Endometrium (tissue), 2 donors: ENCODE data around the gene MUC6.

Experiments used
- FAIRE-seq: peaks from 2 replicates; lab custom pipeline; 2012; peaks lifted over from hg19 to GRCh38; lab: Jason Lieb, UNC
- donor health status: control.
- donor health status: control.

MUC6 gene

DNA sequence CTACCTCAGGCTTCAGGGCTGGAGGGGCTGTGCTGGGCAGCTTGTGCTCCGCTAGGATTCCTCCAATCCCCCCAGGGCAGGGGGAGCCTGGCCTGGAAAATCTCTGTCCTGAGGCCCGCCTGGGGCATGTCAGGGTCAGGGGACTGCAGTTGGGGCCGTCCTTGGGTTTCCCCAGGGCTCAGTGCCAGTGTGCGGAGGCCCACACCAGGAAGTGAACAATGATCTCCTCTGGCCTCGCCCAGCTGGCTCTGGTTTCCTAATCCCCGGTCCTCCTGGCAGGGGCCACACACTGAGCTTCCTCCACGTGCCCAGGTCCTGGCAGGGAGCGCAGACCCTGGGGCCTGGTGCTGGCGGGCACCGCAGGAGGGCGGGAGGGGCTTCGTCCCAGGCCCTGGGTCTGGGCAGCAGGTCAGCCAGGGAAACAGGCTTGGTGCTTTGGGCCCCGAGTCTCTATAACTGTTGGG, 36.8 kb upstream of the MUC6 start:
- no peak for FAIRE-seq

DNA sequence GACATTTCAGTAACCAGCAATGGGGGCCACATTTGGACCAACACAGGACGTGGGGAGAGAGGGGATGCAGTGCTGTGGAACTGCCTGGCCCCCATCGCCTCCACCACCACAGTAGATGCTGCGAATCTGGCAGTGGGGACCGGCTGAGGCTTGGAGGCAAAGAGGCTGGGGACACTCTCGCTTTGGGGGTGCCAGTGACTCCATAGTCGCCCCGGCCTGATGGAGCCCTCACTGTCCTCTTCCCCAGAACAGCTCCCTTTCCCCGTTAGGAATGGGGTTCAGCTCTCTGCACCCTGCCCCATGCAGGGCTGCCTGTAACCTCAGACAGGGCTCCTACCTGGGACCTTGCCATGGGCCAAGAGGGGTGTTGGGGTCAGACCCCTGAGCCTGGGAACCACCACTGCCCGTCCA, 36.3 kb upstream of the MUC6 start:
- no peak for FAIRE-seq

DNA sequence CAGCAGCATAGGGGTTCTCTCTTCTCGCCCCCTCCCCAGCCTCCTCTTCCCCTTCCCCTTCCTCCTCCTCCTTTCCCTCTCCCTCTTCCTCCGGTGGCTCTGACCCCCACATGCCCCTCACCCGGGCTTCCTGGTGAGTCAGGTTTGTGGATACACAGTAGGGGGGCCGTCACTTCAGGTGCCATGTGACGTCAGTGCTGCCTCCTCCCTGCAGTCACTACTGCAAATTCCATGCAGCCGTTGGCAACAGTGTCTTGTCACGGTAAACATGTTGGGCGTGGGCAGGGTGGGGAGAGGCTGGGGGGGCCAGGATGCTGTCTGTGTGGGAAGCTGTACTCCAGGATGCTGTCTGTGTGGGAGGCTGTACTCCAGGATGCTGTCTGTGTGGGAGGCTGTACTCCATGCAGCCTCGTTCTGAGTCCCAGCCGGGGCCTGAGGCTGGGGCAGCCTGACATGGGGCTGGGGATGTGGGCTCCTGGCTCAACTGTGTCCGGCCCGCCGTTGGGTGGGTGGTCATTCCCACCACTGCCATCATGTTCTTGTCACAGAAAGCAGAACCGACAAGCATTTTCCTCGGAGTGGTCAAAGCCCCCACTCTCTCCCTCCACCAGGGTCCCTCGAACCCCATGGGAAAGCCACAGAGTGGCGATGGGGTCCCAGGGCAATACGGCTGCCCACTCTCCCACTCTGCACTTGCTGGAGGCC, 35.8 kb upstream of the MUC6 start:
- FAIRE-seq, result no peak

DNA sequence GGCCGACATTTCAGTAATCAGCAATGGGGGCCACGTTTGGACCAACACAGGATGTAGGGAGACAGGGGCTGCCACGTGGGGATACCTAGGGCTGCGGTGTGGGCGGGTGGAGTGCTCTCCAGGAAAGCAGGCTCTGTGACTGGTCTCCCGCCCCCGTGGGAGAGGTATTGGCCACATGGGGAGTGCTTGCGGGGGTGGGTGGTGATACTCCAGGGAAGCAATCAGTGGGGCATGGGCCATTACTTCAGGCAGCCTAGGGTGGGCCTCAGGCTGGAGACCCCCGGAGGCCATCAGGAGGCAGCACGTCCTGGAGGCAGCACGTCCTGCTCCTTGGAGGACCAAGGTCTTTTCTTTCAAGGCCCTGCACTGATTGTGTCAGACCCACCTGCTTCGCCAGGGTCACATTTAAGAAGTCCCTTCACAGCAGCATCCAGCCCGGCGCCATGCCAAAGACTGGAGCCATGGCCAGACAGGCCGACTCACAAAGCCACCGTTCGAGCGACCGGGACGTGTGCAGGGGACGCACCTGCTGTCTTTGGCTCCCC, 35.1 kb upstream of the MUC6 start:
- no peak for FAIRE-seq

DNA sequence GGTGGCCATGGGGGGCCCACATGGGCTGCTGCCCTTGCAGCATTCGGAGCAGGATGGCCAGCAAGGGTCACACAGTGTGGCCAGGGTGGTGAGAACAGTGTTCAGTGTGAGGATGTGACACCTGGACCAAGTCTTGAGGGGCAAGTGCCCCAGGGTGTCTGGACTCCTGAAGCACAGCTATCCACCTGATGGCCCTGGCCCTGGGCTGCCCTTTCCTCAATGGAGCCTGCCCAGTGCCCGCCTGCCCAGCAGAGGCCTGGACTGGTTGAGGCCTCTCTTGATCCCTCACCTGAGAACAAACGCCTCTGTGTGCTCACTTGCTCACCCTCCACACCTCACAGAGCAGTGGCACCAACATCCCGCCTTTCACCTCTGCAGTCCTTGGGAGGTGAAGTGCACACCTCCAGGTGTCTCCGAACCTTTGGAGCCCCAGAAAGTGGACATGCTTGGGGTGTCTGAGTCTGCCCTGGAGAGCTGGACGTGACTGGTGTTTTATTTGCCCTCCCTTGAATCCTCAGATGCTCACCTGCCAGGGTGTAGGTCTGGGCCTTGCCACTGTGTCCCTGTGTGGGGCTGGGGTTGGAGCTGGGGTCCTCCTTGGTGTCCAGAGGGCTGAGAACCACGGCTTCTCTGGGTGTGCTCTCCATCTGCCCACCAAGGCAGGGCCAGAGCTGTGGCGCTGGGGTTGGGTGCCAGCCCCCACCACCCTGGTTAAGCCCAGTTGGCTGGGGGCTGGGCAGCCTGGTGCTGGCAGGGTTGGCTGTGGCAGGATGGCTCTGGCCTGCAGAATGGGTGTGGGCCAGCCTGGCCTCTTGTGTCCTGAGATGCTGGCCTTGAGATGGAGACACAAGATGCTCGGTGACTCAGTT, 34.3 kb upstream of the MUC6 start:
- FAIRE-seq, result no peak

DNA sequence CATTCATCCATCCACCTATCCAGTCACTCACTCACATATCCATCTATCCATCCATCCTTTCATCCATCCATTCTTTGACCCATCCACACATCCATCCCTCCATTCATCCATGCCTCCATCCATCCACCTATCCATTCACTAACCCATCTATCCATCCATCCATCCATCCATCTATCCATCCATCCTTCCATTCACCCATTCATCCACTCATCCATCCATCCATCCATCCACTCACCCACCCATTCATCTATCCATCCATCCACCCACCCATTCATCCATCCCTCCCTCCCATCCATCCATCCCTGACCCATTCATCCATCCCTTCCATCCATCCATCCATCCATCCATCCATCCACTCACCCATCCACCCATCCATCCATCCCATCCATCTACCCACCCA, 33.2 kb upstream of the MUC6 start:
- no peak for FAIRE-seq

DNA sequence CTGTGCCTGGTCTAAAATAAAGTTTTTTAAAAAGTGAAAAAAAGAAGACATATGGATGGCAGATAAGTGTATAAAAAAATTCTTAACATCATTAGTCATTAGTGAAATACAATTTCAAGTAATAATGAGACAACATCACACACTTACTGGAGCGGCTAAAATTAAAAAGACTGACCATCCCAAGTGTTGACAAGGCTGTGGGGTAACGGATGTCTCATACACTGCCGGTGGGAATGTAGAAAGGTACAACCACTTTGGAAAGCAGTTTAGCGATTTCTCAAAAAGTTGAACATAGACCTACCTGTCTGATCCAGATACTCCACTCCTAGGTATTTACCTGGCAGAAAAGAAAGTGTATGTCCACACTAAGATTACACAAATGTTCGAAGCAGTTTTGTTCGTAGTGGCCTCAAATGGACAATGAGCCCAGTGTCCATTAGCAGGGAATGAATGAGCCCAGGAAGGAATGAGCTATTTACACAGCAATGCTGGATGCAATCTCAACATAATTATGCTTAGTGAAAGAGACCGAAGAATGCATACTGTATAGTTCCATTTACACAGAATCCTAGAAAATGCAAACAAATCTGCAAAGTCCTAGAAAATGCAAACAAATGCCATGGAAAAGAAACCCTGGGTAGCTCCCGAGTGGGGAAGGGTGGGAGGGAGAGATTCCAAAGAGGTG, 31.4 kb upstream of the MUC6 start:
- FAIRE-seq, result no peak

DNA sequence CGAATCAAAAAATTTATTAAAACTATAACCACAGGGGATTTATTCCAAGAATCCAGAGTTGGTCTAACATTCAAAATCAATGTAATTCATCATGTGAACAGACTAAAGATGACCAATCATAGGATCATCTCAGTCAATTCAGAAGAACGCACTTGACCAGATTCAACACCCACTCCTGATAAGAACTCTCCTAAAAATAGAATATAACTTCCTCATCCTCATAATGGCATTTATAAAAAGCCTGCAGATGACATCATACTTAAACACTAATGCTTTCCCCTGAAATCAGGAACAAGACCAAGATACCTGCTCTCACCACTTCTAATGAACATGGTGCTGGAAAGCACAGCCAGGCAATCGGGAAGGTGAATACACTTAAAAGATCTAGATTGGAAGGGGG, 27.6 kb upstream of the MUC6 start:
- FAIRE-seq, result no peak

DNA sequence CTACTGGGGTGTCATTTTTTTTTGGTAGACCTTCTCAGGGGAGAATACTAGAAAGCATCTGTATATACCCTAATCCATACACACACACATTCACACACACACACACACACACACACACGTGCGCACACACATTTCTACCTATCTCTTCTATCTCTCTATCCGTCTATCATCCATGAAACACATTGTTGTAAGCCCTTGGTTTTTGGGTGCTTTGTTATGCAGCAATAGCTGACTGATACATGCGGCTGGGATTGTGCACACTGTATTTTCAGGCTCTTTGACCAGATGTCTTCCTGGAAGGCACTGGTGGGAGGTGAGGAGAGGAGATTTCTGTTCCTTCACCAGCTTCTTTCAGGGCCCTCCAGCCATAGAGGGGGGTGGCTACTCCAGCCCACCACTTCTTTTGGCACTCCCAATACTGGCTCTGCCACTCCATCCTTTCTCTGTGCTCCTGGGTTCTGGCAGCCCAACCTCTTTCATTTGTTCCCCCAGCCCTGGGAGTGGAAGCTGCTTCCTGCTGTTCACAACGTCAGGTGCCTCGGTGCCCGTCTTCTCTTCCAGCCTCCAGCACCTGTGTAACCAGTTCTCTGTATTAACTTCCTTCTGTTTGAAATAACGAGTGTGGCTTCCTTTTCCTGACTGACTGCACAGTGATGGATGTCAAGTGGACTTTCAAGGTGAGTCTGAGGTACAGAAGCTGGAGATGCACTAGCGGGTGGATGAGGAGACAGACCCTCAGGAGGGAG, 25.7 kb upstream of the MUC6 start:
- no peak for FAIRE-seq

DNA sequence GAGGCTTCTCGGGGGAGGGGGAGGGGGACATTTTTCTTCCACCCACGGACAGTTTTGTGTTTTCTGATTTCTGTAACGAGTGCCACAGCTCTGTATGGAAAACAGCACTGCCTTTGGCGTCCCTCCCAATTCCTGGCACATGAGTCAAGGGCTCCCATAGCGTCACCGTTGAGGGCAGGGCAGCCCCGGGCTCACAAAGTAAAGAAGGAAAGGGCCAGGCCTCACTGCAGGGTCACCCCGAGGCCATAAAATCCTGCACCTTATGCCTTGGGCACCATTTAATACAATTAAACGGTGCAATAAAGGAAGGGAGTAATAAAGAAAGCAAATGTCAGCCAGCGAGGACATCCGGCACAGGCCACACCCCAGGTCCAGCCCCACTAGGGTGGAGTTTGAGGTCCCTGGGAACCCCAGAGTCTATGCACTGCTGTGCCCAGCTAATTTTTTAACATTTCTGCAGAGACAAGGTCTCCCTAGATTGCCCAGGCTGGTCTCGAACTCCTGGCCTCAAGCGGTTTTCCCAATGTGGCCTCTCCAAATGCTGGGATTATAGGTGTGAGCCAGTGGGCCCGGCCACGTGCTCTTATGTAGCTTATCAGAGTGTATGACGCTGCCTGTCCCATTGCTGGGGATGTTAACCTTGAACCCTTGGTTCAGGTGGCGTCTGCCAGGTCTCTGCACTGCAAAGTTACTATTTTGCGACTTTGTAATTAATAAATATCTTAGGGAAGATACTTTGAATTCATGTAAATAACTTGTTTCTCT, 24.5 kb upstream of the MUC6 start:
- FAIRE-seq, result no peak

DNA sequence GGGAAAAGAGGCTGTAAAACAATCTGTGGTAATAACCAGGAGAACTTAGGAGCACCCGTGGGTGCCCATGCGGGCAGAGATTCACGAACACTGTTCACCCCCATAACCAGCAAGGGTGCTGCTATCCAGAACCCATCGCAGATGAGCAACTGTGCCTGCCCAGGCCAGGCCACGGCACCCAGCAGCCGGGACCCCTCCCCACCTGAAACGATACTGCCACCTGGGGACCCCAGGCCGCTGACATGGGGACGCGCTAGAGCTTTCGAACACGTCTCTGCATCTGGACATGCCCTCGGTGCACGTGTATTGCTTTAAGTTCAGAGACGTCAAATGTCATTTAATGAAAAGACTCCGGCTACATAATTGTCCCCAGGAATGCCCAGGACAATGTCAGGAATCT, 23.9 kb upstream of the MUC6 start:
- FAIRE-seq, result no peak

DNA sequence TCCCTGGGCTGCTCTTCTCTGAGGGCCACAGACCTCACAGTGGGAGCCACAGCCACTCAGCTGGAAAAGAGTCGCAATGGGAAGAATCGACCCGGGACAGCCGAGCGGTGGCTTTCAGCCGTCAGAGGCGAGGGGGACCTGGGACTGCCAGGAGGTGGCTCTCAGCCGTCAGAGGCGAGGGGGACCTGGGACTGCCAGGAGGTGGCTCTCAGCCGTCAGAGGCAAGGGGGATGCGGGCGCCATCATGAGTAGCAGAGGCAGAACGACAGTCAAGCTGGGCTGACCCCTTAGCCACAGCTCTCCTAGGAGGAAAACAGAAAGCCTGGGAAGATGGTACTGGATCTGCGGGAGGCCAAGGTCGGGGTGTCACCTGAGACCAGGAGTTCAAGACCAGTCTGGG, 23.2 kb upstream of the MUC6 start:
- FAIRE-seq, result no peak

DNA sequence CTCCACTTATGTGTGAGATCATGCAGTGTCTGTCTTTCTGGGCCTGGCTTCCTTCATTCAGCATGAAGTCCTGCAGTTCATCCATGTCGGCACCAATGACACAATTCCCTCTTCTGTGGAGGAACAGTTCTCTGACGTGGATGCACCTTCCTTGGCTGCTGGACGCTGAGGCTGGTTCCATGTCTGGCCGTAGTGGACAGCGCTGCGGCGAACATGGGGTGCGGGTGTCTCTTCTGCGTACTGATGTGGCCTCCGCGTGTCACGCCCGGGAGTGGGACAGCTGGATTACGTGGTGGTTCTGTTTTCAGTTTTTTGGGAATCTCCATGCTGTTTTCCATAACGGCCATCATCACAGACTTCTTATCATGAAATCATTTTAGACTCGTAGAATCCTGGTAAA, 21.3 kb upstream of the MUC6 start:
- no peak for FAIRE-seq

DNA sequence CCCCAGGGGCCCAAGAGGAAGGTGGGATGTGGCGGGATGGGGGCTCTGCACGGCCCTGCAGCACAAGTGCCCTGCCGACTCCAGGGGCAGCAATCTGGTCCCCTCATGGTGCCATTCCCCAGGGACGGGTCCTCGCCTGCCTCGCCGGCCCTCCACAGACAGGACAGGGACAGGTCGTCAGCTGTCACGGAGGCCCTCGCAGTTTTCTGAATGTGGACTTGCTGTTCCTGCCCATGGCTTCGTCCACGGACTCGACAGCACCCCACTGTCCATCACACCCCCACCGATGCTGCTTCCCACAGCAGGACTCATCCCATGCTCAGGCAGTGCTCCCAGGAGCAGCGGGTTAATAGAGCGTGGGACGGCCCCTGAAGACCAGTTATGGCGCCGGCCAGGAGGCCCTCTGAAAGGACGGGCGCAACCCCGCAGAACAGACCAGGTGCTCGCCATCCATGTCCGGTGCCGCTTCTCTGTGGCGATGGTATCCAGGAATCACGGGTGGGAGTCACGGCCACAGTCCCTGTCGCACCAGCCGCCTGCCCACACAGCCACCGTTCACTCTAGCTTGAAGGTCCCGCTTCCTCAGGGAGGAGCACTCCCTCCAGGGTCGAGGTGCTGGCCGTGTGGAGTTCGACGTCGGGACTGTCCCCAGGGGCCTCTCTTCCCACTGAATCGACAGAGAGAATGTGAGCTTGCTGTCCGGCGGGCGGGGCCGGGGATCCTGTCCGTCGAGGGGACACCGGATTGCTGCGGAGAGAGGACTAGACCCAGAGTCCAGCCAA, 19.7 kb upstream of the MUC6 start:
- FAIRE-seq, result no peak

DNA sequence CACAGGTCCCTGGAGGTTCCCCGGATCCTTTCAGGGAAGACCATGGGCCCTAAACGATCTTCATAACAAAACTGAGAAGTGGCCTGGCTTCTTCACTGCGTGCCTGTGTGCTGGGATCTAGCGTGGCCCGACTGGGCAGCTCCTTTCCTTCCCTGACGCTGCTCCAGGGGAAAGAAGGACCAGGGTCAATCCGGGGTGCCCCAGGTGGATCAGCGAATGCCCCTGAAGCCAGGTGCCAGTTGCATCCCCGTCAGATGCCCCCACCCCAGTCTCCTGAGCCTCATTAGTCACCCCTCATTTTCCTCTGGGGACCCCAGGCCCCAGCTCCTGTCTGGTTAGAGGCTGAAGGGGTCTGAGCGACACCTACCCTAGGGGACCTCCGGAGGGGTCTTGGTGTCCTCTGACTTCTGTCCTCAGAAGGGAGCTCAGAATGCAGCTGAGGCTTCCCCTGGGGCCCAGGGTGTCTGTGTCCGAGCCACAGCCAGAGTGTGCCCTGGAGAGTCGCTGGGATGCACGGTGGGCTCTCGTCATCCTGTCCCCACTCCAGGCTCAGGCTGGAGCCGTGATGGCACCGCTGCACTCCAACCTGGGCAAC, 18.7 kb upstream of the MUC6 start:
- no peak for FAIRE-seq

DNA sequence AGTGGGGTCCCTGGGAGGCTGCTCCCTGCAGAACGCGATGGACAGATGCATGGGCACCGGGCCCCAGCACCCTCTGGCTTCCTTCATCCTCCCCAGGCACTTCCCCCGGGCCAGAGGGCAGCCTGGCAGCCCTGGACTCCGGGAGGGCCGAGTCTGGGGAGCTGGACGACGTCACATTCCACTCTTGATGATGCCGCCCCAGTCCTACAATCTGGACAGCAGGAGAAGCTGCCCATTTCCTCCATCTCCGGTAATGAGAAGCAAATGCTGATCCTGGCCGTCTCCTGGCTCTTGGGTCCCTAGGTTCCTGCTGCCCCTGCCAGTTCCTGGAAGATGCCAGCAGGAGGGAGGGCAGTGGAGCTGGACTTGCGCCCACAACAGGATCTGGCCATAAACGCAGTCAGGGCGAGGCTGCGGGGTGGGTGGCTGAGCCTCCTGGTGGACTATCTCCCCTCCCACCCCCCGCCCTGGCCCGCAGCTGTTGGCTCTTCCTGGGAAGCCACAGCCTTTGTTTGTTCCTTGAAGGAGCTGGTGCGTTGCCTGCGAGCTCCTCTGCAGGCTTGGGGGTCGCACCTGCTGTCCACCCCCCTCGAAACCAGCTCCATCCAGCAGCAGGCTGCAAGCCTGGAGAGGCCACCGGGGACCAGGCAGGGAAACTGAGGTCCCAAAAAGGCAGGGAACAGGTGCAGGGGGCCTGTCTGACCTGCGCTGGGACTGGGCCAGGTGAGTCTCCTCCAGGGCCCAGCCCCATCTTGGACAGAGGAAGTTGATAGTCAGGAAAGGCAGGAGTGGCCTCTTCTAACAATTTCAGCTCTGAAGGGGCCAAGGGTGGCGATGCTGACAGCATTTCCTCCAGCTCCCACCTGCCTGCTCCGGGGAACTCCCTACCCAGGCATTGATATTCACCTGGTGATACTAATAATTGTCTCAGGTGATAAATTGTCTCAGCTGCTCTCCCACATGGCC, 17.9 kb upstream of the MUC6 start:
- FAIRE-seq, result no peak

DNA sequence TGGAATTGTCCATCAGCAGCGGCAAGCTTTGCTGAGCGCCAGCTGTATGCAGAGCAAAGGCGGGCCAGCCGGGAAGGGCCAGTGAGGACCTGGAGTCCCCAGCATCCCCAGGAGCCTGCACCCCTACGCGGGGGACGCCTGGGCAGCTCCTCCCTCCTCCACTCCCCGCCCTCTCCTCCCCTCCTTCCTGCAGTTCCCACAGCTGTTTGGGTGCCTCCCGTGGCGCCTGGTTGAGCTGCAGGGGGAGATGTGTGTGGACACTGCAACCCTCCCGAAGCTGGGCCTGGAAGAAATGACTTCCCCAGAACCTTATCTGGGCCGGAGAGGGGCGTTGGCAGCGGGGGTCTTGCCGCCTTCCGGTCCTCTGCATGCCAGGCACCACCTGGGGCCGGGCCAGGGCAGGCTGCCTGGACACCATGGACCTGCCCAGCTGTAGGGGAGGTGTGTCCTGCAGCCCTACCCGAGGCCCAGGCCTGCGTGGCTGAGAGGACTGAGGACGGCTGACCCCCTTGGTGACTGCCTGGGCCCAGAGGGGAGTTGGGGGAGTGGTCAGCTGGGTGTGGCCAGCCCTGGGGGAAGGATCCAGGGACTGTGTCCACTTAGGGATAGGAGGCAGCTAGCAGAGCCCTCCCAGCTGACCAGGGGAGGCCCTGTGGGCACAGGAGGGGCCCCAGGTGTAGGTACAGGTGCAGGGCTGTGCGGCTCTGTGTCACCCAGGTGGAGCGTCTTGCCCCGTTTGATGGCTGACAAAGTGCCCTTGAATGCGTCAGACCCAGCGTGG, 16.8 kb upstream of the MUC6 start:
- FAIRE-seq, result no peak
